SH-SY5Y (cell line): Measurements from ENCODE around the gene PPFIA4.

ENCODE experiments used
- GATA2 ChIP-seq: IDR thresholded peaks from 2 replicates; pipeline ENCODE4 v1.6.1; 2011; ENCODE audit warnings: mild to moderate bottlenecking, low read depth, low read length
- GATA3 ChIP-seq: IDR thresholded peaks from 2 replicates; pipeline ENCODE4 v1.6.1; 2011; ENCODE audit warnings: low read depth, mild to moderate bottlenecking, low read length, moderate library complexity

DNA sequence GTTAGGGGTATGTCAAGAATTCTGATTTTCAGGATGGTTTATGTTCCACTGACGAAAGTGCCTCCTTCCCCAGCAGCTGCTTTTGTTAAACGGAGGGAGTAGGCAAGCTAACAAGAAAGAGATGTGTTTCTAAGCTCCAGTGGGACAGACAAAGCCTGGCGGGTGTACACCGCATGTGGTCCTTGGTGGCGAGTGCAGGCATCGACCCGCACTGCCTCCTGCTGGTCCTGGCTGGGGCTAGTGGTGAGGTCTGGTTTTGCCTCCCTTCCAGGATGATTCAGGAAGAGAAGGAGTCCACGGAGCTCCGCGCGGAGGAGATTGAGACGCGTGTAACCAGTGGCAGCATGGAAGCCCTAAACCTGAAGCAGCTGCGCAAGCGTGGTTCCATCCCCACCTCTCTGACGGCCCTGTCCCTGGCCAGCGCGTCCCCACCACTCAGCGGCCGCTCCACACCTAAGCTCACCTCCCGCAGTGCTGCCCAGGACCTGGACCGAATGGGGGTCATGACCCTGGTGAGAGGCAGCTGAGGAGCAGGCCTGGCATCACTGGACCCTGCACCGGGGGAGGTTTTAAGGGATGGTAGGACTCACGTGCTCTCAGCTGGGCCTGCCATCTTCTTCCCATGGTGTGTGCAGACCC lies 29.0 kb downstream of the PPFIA4 start:
- TF ChIP-seq GATA2 (no peak), GATA3 (no peak)
